MM.1S (cell line): ENCODE results near the gene TBC1D21.
"Not testable (repeated sequence)": the region's sequence is repeated elsewhere in the genome, so short reads cannot be mapped to it uniquely, and the experiment has no call there.

Source experiments
- CTCF ChIP-seq: fragments of 300-600 bp; sonication (generic); IDR thresholded peaks from 2 replicates; pipeline ENCODE4 v1.5.1; 2016; ENCODE audit warnings: antibody characterized with exemption, low read length, mixed read lengths
- EZH2 ChIP-seq: fragments of 300-600 bp; sonication (generic); optimal IDR thresholded peaks from 2 replicates; pipeline ENCODE3; 2017; ENCODE audit warnings: low read depth, mild to moderate bottlenecking, antibody characterized with exemption, low read length, mixed read lengths
- EZH2phosphoT487 ChIP-seq: fragments of 300-600 bp; sonication (generic); IDR thresholded peaks from 2 replicates; pipeline ENCODE4 v1.6.1; 2018; ENCODE audit warnings: antibody characterized with exemption, low read length

- not testable (repeated sequence) for TF ChIP-seq EZH2, CTCF, EZH2phosphoT487
These were observed 65.2 kb downstream of the TBC1D21 start for GRCh38 chr15:73938516-73938915.
